ENCODE data around the gene DUOXA2. TPM values are rescaled to one million over a fixed set of nuclear protein-coding genes. Genes with fewer than 3 reads are reported as not detected.

Gene DUOXA2
- polyA plus RNA-seq, 1 donor (not counting 4 experiments of a cell fraction or from before 2014, with no cell fraction given): not detected

DNA sequence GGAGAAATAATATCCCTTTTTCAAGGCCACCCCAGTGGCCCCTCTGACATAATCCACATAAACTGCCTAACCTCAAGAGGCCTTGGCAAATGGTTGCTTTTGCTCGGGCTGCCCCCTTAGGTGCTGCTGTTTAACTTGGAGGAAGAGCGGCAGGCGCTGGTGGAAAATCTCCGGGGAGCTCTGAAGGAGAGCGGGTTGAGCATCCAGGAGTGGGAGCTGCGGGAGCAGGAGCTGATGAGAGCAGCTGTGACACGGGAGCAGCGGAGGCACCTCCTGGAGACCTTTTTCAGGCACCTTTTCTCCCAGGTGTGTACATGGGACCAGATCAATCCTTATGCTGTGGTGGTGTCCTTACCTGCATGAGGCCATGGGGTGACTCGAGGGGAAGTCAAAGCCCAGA is 30.6 kb downstream of the DUOXA2 start:
- Histone ChIP-seq H3K27ac (ENCODE audit: control insufficient read depth, insufficient read depth, low read length) (no peak overlapping the region), H4K20me1 (ENCODE audit: control insufficient read depth, extremely low read depth, insufficient read depth, low read length) (no peaks in the 10 kb centered on the region), H3K27me3 (ENCODE audit: control insufficient read depth, extremely low read depth, insufficient read depth, low read length) (no peaks in the 10 kb centered on the region), H3K4me1 (ENCODE audit: control insufficient read depth, extremely low read depth, insufficient read depth, low read length) (peaks cover 24% of the 10 kb centered on the region), H3K36me3 (ENCODE audit: control insufficient read depth in 2 of 2, extremely low read depth in 1 of 2, insufficient read depth in 2 of 2, low read length in 2 of 2) (peaks cover 24 to 37% of the 10 kb centered on the region in 2 experiments), H3K4me2 (ENCODE audit: control insufficient read depth, extremely low read depth, insufficient read depth, low read depth, low read length) (no peak overlapping the region), H3K4me3 (ENCODE audit: control insufficient read depth in 2 of 3, extremely low read depth in 1 of 3, insufficient read depth in 2 of 3, low read depth in 1 of 3, low read length in 3 of 3) (no peak overlapping the region), H2AFZ (ENCODE audit: control insufficient read depth, low read length) (no peak overlapping the region), H3K9ac (ENCODE audit: control insufficient read depth, extremely low read depth, insufficient read depth, low read length) (no peak overlapping the region), H3K79me2 (ENCODE audit: control insufficient read depth, insufficient read depth, low read length) (no peaks in the 10 kb centered on the region), H3K9me1 (ENCODE audit: control insufficient read depth, extremely low read depth, insufficient read depth, low read length) (peaks cover 3% of the 10 kb centered on the region), H3K9me3 (ENCODE audit: control insufficient read depth, low read depth, low read length) (no peaks in the 10 kb centered on the region)
- FAIRE-seq: no peak
- no peak for DNase-seq (ENCODE audit: low read depth, low spot score)
- dilution Hi-C loops (cut with MboI; ENCODE audit: extremely low pct_ligation_motif_present, low sequenced_read_pairs): no loop called here
- TF ChIP-seq EZH2 (IDR thresholded peaks at IDR 0.05; ENCODE audit: low read length): no peak
- TF ChIP-seq, protein P1, sequence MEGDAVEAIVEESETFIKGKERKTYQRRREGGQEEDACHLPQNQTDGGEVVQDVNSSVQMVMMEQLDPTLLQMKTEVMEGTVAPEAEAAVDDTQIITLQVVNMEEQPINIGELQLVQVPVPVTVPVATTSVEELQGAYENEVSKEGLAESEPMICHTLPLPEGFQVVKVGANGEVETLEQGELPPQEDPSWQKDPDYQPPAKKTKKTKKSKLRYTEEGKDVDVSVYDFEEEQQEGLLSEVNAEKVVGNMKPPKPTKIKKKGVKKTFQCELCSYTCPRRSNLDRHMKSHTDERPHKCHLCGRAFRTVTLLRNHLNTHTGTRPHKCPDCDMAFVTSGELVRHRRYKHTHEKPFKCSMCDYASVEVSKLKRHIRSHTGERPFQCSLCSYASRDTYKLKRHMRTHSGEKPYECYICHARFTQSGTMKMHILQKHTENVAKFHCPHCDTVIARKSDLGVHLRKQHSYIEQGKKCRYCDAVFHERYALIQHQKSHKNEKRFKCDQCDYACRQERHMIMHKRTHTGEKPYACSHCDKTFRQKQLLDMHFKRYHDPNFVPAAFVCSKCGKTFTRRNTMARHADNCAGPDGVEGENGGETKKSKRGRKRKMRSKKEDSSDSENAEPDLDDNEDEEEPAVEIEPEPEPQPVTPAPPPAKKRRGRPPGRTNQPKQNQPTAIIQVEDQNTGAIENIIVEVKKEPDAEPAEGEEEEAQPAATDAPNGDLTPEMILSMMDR (optimal IDR thresholded peaks at IDR 0.05 in 1 of 3, IDR thresholded peaks at IDR 0.05 in 1 of 3, conservative IDR thresholded peaks at IDR 0.05 in 1 of 3; ENCODE audit: extremely low read depth in 1 of 3, insufficient read depth in 2 of 3, low read length in 3 of 3): no peak

DNA sequence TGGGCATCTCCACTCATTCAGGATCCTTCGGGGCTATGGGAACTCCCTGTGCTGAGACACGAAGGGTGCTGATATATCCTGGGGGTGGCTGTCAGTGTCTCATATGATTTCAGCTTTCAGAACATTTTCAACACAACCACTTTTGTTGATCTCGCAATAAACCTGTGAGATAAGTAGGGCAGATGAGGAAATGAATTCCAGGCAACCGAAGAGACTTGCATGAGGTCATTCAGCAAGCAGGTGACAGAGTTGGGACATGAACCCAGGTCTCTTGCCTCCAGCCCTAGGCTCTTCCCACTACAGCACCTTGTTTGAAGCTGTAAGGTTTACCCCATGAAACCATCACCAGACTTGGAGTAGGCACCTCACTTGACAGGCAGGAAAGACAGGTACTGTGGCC is 32.3 kb downstream of the DUOXA2 start:
- DNase-seq (ENCODE audit: low read depth, low spot score): no peak
- peaks cover 24% of the 10 kb centered on the region for H3K4me1 ChIP-seq (ENCODE audit: control insufficient read depth, extremely low read depth, insufficient read depth, low read length)

More for the DNA sequence above, 32.3 kb downstream of the DUOXA2 start:
- no peak overlapping the region for H2AFZ ChIP-seq (ENCODE audit: control insufficient read depth, low read length)
- no peak overlapping the region for H3K9ac ChIP-seq (ENCODE audit: control insufficient read depth, extremely low read depth, insufficient read depth, low read length)
- no peak overlapping the region for H3K4me2 ChIP-seq (ENCODE audit: control insufficient read depth, extremely low read depth, insufficient read depth, low read depth, low read length)
- peak; percentile 13 for FAIRE-seq
- no peaks in the 10 kb centered on the region for H4K20me1 ChIP-seq (ENCODE audit: control insufficient read depth, extremely low read depth, insufficient read depth, low read length)
- H3K27ac ChIP-seq (ENCODE audit: control insufficient read depth, insufficient read depth, low read length): no peak overlapping the region
- no peak overlapping the region for H3K4me3 ChIP-seq (ENCODE audit: control insufficient read depth in 2 of 3, extremely low read depth in 1 of 3, insufficient read depth in 2 of 3, low read depth in 1 of 3, low read length in 3 of 3)
- no peaks in the 10 kb centered on the region for H3K9me3 ChIP-seq (ENCODE audit: control insufficient read depth, low read depth, low read length)
- TF ChIP-seq, protein P1 (optimal IDR thresholded peaks at IDR 0.05 in 1 of 3, IDR thresholded peaks at IDR 0.05 in 1 of 3, conservative IDR thresholded peaks at IDR 0.05 in 1 of 3; ENCODE audit: extremely low read depth in 1 of 3, insufficient read depth in 2 of 3, low read length in 3 of 3): no peak
- no peak for TF ChIP-seq EZH2 (IDR thresholded peaks at IDR 0.05; ENCODE audit: low read length)
- peaks cover 28 to 36% of the 10 kb centered on the region in 2 experiments for H3K36me3 ChIP-seq (ENCODE audit: control insufficient read depth in 2 of 2, extremely low read depth in 1 of 2, insufficient read depth in 2 of 2, low read length in 2 of 2)
- no peaks in the 10 kb centered on the region for H3K27me3 ChIP-seq (ENCODE audit: control insufficient read depth, extremely low read depth, insufficient read depth, low read length)
- H3K9me1 ChIP-seq (ENCODE audit: control insufficient read depth, extremely low read depth, insufficient read depth, low read length): peaks cover 3% of the 10 kb centered on the region
- H3K79me2 ChIP-seq (ENCODE audit: control insufficient read depth, insufficient read depth, low read length): no peaks in the 10 kb centered on the region
- dilution Hi-C loops (cut with MboI; ENCODE audit: extremely low pct_ligation_motif_present, low sequenced_read_pairs): no loop called here

Data from keratinocyte (primary cell).